WTC11 (cell line): ENCODE results near the gene KLHL33. TPM values are rescaled to one million over a fixed set of nuclear protein-coding genes. Genes with fewer than 3 reads are reported as not detected.

Experiments
- ATAC-seq: fragments of 200-7000 bp; cut with Tn5 transposase; 2 replicates; pipeline ENCODE4 v1.10.0; 2021; ENCODE audit warnings: mild to moderate bottlenecking, moderate library complexity
- CTCF ChIA-PET: fragments of 300-600 bp; sonication (Branson Sonifier 250); formaldehyde crosslinking; loops from one replicate; lab custom pipeline; 2021; ENCODE audit warnings: antibody characterized with exemption; lab: Charles Lee
- POLR2A ChIA-PET: fragments of 350-600 bp; sonication (Branson Sonifier 250); formaldehyde crosslinking; loops from one replicate; lab custom pipeline; 2021; ENCODE audit warnings: antibody characterized with exemption; lab: Charles Lee
- DNase-seq: peaks from one replicate; pipeline ENCODE4 v3.0.0; 2021; ENCODE audit warnings: low spot score
- H3K27ac Mint-ChIP-seq: 2 replicates; pipeline ENCODE4 v1.8.0; 2021; ENCODE audit warnings: mixed read lengths
- H3K27me3 Mint-ChIP-seq: 2 replicates; pipeline ENCODE4 v1.8.0; 2021; ENCODE audit warnings: low read depth, mild to moderate bottlenecking, moderate library complexity, mixed read lengths
- H3K36me3 Mint-ChIP-seq: 2 replicates; pipeline ENCODE4 v1.8.0; 2021; ENCODE audit warnings: mixed read lengths
- H3K4me1 Mint-ChIP-seq: 2 replicates; pipeline ENCODE4 v1.8.0; 2022; ENCODE audit warnings: mixed read lengths
- H3K4me3 Mint-ChIP-seq: 2 replicates; pipeline ENCODE4 v1.8.0; 2021; ENCODE audit warnings: mild to moderate bottlenecking, moderate library complexity, mixed read lengths
- H3K9me3 Mint-ChIP-seq: 2 replicates; pipeline ENCODE4 v1.8.0; 2021; ENCODE audit warnings: mixed read lengths
- ATF2 ChIP-seq: sonication (generic); formaldehyde crosslinking; IDR thresholded peaks from 2 replicates; pipeline ENCODE4 v1.8.1; 2022; ENCODE audit warnings: low read depth, missing genetic modification reagents, borderline replicate concordance
- E2F5 ChIP-seq: sonication (generic); formaldehyde crosslinking; IDR thresholded peaks from 2 replicates; pipeline ENCODE4 v1.8.1; 2022; ENCODE audit warnings: mild to moderate bottlenecking, moderate library complexity, missing genetic modification reagents
- ERG ChIP-seq: fragments of 250-450 bp; sonication (Bioruptor Pico); IDR thresholded peaks from 2 replicates; pipeline ENCODE4 v1.8.0; 2021; ENCODE audit warnings: mild to moderate bottlenecking
- MYBL2 ChIP-seq: sonication (generic); formaldehyde crosslinking; IDR thresholded peaks from 2 replicates; pipeline ENCODE4 v1.8.1; 2023; ENCODE audit warnings: mild to moderate bottlenecking, moderate library complexity, missing genetic modification reagents
- NFATC4 ChIP-seq: fragments of 250-450 bp; sonication (Bioruptor Pico); IDR thresholded peaks from 2 replicates; pipeline ENCODE4 v1.9.0; 2021; ENCODE audit warnings: mild to moderate bottlenecking
- PRDM15 ChIP-seq: sonication (generic); formaldehyde crosslinking; IDR thresholded peaks from 2 replicates; pipeline ENCODE4 v1.8.0; 2022; ENCODE audit warnings: missing genetic modification reagents
- SP1 ChIP-seq: sonication (generic); formaldehyde crosslinking; conservative IDR thresholded peaks from 2 replicates; pipeline ENCODE4 v1.8.1; 2022; ENCODE audit warnings: missing genetic modification reagents
- ZBTB43 ChIP-seq: sonication (generic); formaldehyde crosslinking; IDR thresholded peaks from 2 replicates; pipeline ENCODE4 v1.8.1; 2023; ENCODE audit warnings: mild to moderate bottlenecking, missing genetic modification reagents
- ZNF138 ChIP-seq: sonication (generic); formaldehyde crosslinking; conservative IDR thresholded peaks from 2 replicates; pipeline ENCODE4 v1.8.1; 2022; ENCODE audit warnings: mild to moderate bottlenecking, moderate library complexity, missing genetic modification reagents
- ZNF425 ChIP-seq: fragments of 250-450 bp; sonication (Bioruptor Pico); conservative IDR thresholded peaks from 2 replicates; pipeline ENCODE4 v1.9.0; 2021; ENCODE audit warnings: mild to moderate bottlenecking
- ZNF532 ChIP-seq: fragments of 250-450 bp; sonication (Bioruptor Pico); IDR thresholded peaks from 2 replicates; pipeline ENCODE4 v1.9.0; 2021; ENCODE audit warnings: mild to moderate bottlenecking, borderline replicate concordance
- ZSCAN18 ChIP-seq: fragments of 250-450 bp; sonication (Bioruptor Pico); IDR thresholded peaks from 2 replicates; pipeline ENCODE4 v2.1.2; 2022; ENCODE audit warnings: mild to moderate bottlenecking, moderate library complexity
- total RNA-seq: library from RNA; stranded (reverse); gene quantifications from 3 replicates; pipeline ENCODE4 v1.2.3, GENCODE V29; 2021

Gene KLHL33
- total RNA-seq, 1 experiment from 2014 or later: 0.17 TPM

GRCh38 chr14:20456971-20457370, 21.0 kb upstream of the KLHL33 start:
- no peak for DNase-seq
- Mint-ChIP-seq H3K4me3 (no peak overlapping the region), H3K4me1 (peaks cover 14% of the 10 kb centered on the region), H3K27ac (no peak overlapping the region; the same call in none of the 2 replicates), H3K9me3 (no peaks in the 10 kb centered on the region), H3K27me3 (no peaks in the 10 kb centered on the region), H3K36me3 (peaks cover 30% of the 10 kb centered on the region)
- CTCF ChIA-PET: interaction anchor here (2.1 to 2.9 kb wide), 2 partner anchors 42 to 152 kb away, joined by 10 read pairs; no protein-coding TSS in a partner anchor
- ATAC-seq: no peak
- TF ChIP-seq ZBTB43: no peak
- 0 out of 2 replicates have a peak, but pooled peaks have one; percentile 15 for TF ChIP-seq ERG (CRISPR knock-in tag)
- TF ChIP-seq ATF2: no peak
- no peak for TF ChIP-seq PRDM15 (CRISPR knock-in tag)
- no peak for TF ChIP-seq SP1 (CRISPR knock-in tag)
- POLR2A ChIA-PET: no interaction called here

- peak; percentile 29 for DNase-seq
- H3K4me3 Mint-ChIP-seq: no peak overlapping the region
- TF ChIP-seq ATF2 (no peak), ZNF532 (CRISPR knock-in tag) (no peak), ZNF138 (no peak), E2F5 (no peak), ZNF425 (CRISPR knock-in tag) (no peak), ZSCAN18 (no peak), NFATC4 (CRISPR knock-in tag) (peak; percentile 61; the same call in 1 of the 2 replicates), MYBL2 (no peak)
These were observed 19.7 kb upstream of the KLHL33 start for GRCh38 chr14:20455355-20456300.

More at GRCh38 chr14:20455355-20456300, 19.7 kb upstream of the KLHL33 start:
- H3K27me3 Mint-ChIP-seq: no peaks in the 10 kb centered on the region
- ATAC-seq: peak; percentile 38
- no peaks in the 10 kb centered on the region for H3K9me3 Mint-ChIP-seq
- CTCF ChIA-PET: interaction anchor here (1.2 to 2.9 kb wide), 7 partner anchors 38 to 157 kb away, joined by 4 to 10 read pairs (median 5); partner anchors contain the start of genes PARP2 and TEP1
- peaks cover 41% of the 10 kb centered on the region for H3K36me3 Mint-ChIP-seq
- no peak overlapping the region for H3K27ac Mint-ChIP-seq
- POLR2A ChIA-PET: interaction anchor here (1.0 to 2.9 kb wide), 6 partner anchors 11 to 228 kb away, joined by 3 to 20 read pairs (median 8); partner anchors contain the start of genes PARP2 and PNP
- H3K4me1 Mint-ChIP-seq: peaks cover 12% of the 10 kb centered on the region
